GM23248 (cell line): ENCODE measurements around the gene ACTL10. TPM values are rescaled to one million over a fixed set of nuclear protein-coding genes. Genes with fewer than 3 reads are reported as not detected.
A peak's percentile ranks its signal among the peaks of the same experiment; 100 is the strongest.

ENCODE experiments used
- DNase-seq: peaks from one replicate; pipeline ENCODE4 v3.0.0-alpha.2; 2015
- H2AFZ ChIP-seq: fragments of 200-600 bp; sonication (generic); 2 replicates; pipeline ENCODE4 v1.6.1; 2016; ENCODE audit warnings: antibody characterized with exemption
- H3F3A ChIP-seq: fragments of 200-600 bp; sonication (generic); 2 replicates; pipeline ENCODE4 v1.6.1; 2016; ENCODE audit warnings: mild to moderate bottlenecking, antibody characterized with exemption, mixed run types; ENCODE audit not compliant: insufficient read depth
- H3K27ac ChIP-seq: fragments of 200-600 bp; sonication (generic); 2 replicates; pipeline ENCODE4 v1.5.1; 2016; ENCODE audit warnings: mild to moderate bottlenecking
- H3K27me3 ChIP-seq: fragments of 200-600 bp; sonication (generic); replicated peaks from 2 replicates; pipeline ENCODE4 v1.6.1; 2016; ENCODE audit warnings: mild to moderate bottlenecking; ENCODE audit not compliant: insufficient read depth
- H3K36me3 ChIP-seq: fragments of 200-600 bp; sonication (generic); 2 replicates; pipeline ENCODE4 v1.6.1; 2016; ENCODE audit warnings: low read depth, mild to moderate bottlenecking
- H3K4me1 ChIP-seq: fragments of 200-600 bp; sonication (generic); 2 replicates; pipeline ENCODE4 v1.6.1; 2016; ENCODE audit warnings: mild to moderate bottlenecking; ENCODE audit not compliant: insufficient read depth
- H3K4me2 ChIP-seq: fragments of 200-600 bp; sonication (generic); one replicate; pipeline ENCODE4 v1.6.1; 2016; ENCODE audit warnings: mild to moderate bottlenecking; ENCODE audit not compliant: unreplicated experiment
- H3K4me3 ChIP-seq: fragments of 200-600 bp; sonication (generic); 2 replicates; pipeline ENCODE4 v1.5.1; 2016; ENCODE audit warnings: mild to moderate bottlenecking
- H3K79me2 ChIP-seq: fragments of 200-600 bp; sonication (generic); 2 replicates; pipeline ENCODE4 v1.6.1; 2016; ENCODE audit warnings: mild to moderate bottlenecking; ENCODE audit not compliant: insufficient read depth
- H3K9ac ChIP-seq: fragments of 200-600 bp; sonication (generic); 2 replicates; pipeline ENCODE4 v1.6.1; 2016; ENCODE audit warnings: mild to moderate bottlenecking
- H3K9me2 ChIP-seq: fragments of 200-600 bp; sonication (generic); 2 replicates; pipeline ENCODE4 v1.6.1; 2016; ENCODE audit warnings: mixed run types, mild to moderate bottlenecking, moderate library complexity; ENCODE audit not compliant: insufficient read depth
- H3K9me3 ChIP-seq: fragments of 200-600 bp; sonication (generic); one replicate; pipeline ENCODE4 v1.6.1; 2017; ENCODE audit warnings: low read depth
- H4K20me1 ChIP-seq: fragments of 200-600 bp; sonication (generic); 2 replicates; pipeline ENCODE4 v1.6.0; 2016; ENCODE audit not compliant: insufficient read depth
- EZH2 ChIP-seq: fragments of 200-600 bp; sonication (generic); IDR thresholded peaks from 2 replicates; pipeline ENCODE4 v1.6.1; 2018; ENCODE audit warnings: antibody characterized with exemption, mild to moderate bottlenecking; ENCODE audit not compliant: insufficient read depth, poor library complexity, severe bottlenecking
- EZH2phosphoT487 ChIP-seq: fragments of 200-600 bp; sonication (generic); IDR thresholded peaks from 2 replicates; pipeline ENCODE4 v1.6.1; 2018; ENCODE audit warnings: antibody characterized with exemption, moderate library complexity, mild to moderate bottlenecking, low read depth; ENCODE audit not compliant: insufficient read depth
- WGBS, 2 experiments: methylation state at CpG; one replicate each; pipeline ENCODE4 v1.1.6; 2015 to 2017; ENCODE audit warnings: low lambda C conversion rate in 2 of 2, low coverage in 1 of 2; ENCODE audit errors: missing lambda C conversion rate in 2 of 2; 5-methylcytosine and 5-hydroxymethylcytosine counted together
- in situ Hi-C: fragments of 300-500 bp; cut with MboI; formaldehyde crosslinking; loops from 2 replicates; pipeline ENCODE4 v1.15.0; 2020
- polyA plus RNA-seq: library from polyadenylated mRNA; unstranded; fragments of >200 nt; fragmentation: Nextera tagmentation; extraction: Ambion mirVana; gene quantifications from 2 replicates; pipeline ENCODE4 v1.2.1, GENCODE V29; 2016
- total RNA-seq: library from RNA; depleted of rRNA; stranded (reverse); fragments of >200 nt; shearing (Covaris generic); gene quantifications from 2 replicates; pipeline ENCODE4 v1.2.3, GENCODE V29; 2014; rRNA removed

ACTL10 gene
- total RNA-seq = 3.2 and 3.4 TPM in 2 replicates
- polyA plus RNA-seq = 1.5 and 1.7 TPM in 2 replicates

DNA sequence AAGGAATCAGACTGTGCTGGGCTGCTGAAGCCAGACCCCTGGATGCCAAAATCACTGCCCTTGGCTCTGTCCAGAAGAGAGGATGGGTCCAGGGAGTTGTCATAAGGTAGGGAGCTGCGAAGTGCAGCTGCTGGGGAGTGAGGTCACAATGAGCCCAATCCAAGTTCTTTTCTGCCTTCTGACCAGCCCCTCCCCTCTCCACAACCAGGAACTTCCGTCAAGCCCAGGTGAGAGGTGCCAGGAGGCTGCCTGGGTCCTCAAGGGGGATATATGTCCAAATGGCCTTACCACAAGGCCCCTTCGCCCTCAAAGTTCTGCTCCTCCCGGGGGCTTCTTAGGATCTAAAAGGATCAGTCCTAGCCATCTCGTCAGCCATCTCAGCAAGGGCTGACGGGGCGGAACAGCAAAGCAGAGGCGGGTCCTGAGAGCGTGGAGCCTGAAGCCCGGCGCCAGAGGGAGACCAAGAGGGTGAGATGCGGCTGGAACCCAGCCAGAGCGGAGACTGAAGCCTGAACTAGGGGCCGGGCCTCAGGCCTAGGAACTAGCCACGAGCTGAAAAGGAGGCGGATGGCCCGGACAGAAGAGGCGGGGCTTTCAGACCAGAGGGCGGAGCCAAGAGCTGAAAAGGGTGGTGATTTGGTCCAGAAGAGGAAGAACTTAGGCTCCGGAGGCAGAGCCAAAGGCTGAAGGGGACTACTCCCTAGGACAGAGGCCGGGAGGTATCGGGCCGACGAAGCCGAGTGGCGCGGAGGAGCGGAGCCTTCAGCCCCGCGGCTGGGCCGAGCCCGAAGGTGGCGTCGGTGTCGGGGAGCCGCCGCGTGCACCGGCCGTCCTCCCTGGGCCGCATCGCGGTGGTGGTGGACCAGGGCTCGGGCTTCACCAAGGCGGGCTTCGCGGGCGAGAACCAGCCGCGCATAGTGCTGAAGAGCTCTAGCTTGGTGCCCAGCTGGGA is at the start of gene ACTL10:
ACTL10 (plus strand) TSS at position 651 of the 952 bp plus-strand sequence. CDS start 555 bp downstream, outside the sequence.
- TF ChIP-seq EZH2 (no peak), EZH2phosphoT487 (no peak)
- 4 to 5% methylated on average over 41 to 47 of the region's 50 CpGs for WGBS, 2 experiments
- in situ Hi-C loops = no loop called here
- peaks cover 16% of the 10 kb centered on the region; the same call in 1 of the 2 replicates for H3K4me1 ChIP-seq
- H2AFZ ChIP-seq = peak within 1 kb of the TSS; percentile 80
- peak; percentile 100 for DNase-seq
- no peaks in the 10 kb centered on the region for H3K27me3 ChIP-seq
- no peaks in the 10 kb centered on the region for H4K20me1 ChIP-seq
- no peaks in the 10 kb centered on the region for H3K9me2 ChIP-seq
- H3K9ac ChIP-seq = peak within 1 kb of the TSS; percentile 63
- H3K4me3 ChIP-seq = peak within 1 kb of the TSS; percentile 66
- no peaks in the 10 kb centered on the region for H3K36me3 ChIP-seq
- H3F3A ChIP-seq = peaks cover 16% of the 10 kb centered on the region
- H3K27ac ChIP-seq = peak within 1 kb of the TSS; percentile 71
- peak within 1 kb of the TSS; percentile 63 for H3K4me2 ChIP-seq
- peaks cover 6% of the 10 kb centered on the region; the same call in 1 of the 2 replicates for H3K79me2 ChIP-seq
- H3K9me3 ChIP-seq = no peaks in the 10 kb centered on the region

GRCh38 chr20:33621717-33622400 is 44.9 kb upstream of the ACTL10 start:
- Histone ChIP-seq H3K9me2 (no peaks in the 10 kb centered on the region), H3K27me3 (no peaks in the 10 kb centered on the region), H3K9me3 (no peaks in the 10 kb centered on the region), H3K4me1 (no peaks in the 10 kb centered on the region), H3K27ac (no peak overlapping the region), H3K4me2 (no peak overlapping the region), H4K20me1 (no peaks in the 10 kb centered on the region), H3K9ac (no peak overlapping the region), H3K79me2 (no peaks in the 10 kb centered on the region), H3K4me3 (no peak overlapping the region), H3K36me3 (peaks cover 16% of the 10 kb centered on the region), H2AFZ (no peak overlapping the region), H3F3A (no peaks in the 10 kb centered on the region)
- in situ Hi-C loops = no loop called here
- DNase-seq = peak; percentile 23
- WGBS, 2 experiments = 82 to 83% methylated on average over 4 of the region's 4 CpGs
- no peak for TF ChIP-seq EZH2
- TF ChIP-seq EZH2phosphoT487 = no peak

GRCh38 chr20:33622705-33623365 is 43.9 kb upstream of the ACTL10 start:
- Histone ChIP-seq H3K4me2 (no peak overlapping the region), H3F3A (no peaks in the 10 kb centered on the region), H3K79me2 (no peaks in the 10 kb centered on the region), H3K27me3 (no peaks in the 10 kb centered on the region), H3K27ac (no peak overlapping the region), H3K4me1 (no peaks in the 10 kb centered on the region), H3K9me3 (no peaks in the 10 kb centered on the region), H4K20me1 (no peaks in the 10 kb centered on the region), H3K9me2 (no peaks in the 10 kb centered on the region), H2AFZ (no peak overlapping the region), H3K4me3 (no peak overlapping the region), H3K9ac (no peak overlapping the region), H3K36me3 (peaks cover 16% of the 10 kb centered on the region)
- in situ Hi-C loops = no loop called here
- DNase-seq = no peak
- WGBS, 2 experiments = 97 to 98% methylated on average over 10 of the region's 10 CpGs
- no peak for TF ChIP-seq EZH2
- TF ChIP-seq EZH2phosphoT487 = no peak

DNA sequence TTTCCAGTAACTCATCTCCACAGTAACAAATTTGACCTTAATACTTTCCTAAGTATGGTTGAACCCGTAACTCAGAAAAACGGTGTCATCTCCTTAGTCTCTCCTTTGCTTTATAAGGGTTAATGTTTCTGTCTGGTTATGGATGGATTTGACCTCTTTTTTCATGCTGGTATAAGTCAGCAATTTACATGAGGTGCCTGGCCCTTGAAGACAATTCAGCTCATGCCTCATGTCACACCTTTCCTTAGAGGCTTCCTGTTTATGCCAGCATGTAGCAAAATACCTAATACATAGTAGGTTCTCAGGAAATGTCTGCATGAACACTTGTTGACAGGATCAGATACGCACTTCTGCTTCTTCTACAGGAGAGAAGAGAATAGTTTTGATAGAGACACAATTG is 42.3 kb upstream of the ACTL10 start:
- Histone ChIP-seq H3K27me3 (no peaks in the 10 kb centered on the region), H3K9me2 (no peaks in the 10 kb centered on the region), H3K4me1 (no peaks in the 10 kb centered on the region), H3K4me3 (no peak overlapping the region), H3K36me3 (peaks cover 16% of the 10 kb centered on the region), H3K79me2 (no peaks in the 10 kb centered on the region), H3K9ac (no peak overlapping the region), H3K27ac (no peak overlapping the region), H4K20me1 (no peaks in the 10 kb centered on the region), H3K4me2 (no peak overlapping the region), H2AFZ (no peak overlapping the region), H3K9me3 (no peaks in the 10 kb centered on the region), H3F3A (no peaks in the 10 kb centered on the region)
- in situ Hi-C loops = no loop called here
- DNase-seq = no peak
- WGBS, 2 experiments = 83 to 86% methylated on average over 3 of the region's 3 CpGs
- TF ChIP-seq EZH2 = no peak
- no peak for TF ChIP-seq EZH2phosphoT487
